GM23248 (cell line): Measurements from ENCODE around the gene PITPNM2.

Experiments used
- EZH2 ChIP-seq: fragments of 200-600 bp; sonication (generic); IDR thresholded peaks from 2 replicates; pipeline ENCODE4 v1.6.1; 2018; ENCODE audit warnings: antibody characterized with exemption, mild to moderate bottlenecking; ENCODE audit not compliant: insufficient read depth, poor library complexity, severe bottlenecking
- EZH2phosphoT487 ChIP-seq: fragments of 200-600 bp; sonication (generic); IDR thresholded peaks from 2 replicates; pipeline ENCODE4 v1.6.1; 2018; ENCODE audit warnings: antibody characterized with exemption, moderate library complexity, mild to moderate bottlenecking, low read depth; ENCODE audit not compliant: insufficient read depth

DNA sequence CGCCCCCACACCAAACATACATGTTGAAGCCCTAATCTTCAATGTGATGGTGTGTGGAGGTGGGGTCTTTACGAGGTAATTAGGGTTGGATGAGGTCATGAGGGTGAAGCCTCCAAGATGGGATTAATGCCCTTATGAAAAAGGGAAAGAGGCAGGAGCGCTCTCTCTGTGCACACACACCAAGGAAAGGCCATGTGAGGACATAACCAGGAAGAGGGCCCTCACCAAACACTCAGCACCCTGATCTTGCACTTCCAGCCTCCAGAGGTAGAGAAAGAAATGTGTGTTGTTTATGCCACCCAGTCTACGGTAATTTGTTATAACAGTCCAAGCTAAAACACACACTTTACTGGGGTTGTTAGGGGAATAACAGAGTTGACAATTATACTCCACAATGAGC lies 14.6 kb upstream of the PITPNM2 start:
- TF ChIP-seq EZH2 = no peak
- TF ChIP-seq EZH2phosphoT487 = no peak
